ENCODE results near the gene PARD3B. TPM values are rescaled to one million over a fixed set of nuclear protein-coding genes. Genes with fewer than 3 reads are reported as not detected.

Gene PARD3B
- total and polyA plus RNA-seq, 12 donors: 0.46 to 12.4 (median 8.3) TPM

- H3K27me3 ChIP-seq: no peaks in the 10 kb centered on the region
- intact Hi-C loops (cut with DNase I): no loop called here
- H3K27ac ChIP-seq: no peak overlapping the region
- no peak for ATAC-seq
- no peaks in the 10 kb centered on the region for H3K9me3 ChIP-seq
- 68 to 76% methylated on average over 2 of the region's 2 CpGs for WGBS, 2 donors
- H3K4me3 ChIP-seq: no peak overlapping the region
- H3K4me1 ChIP-seq: peaks cover 0 to 5% (median 0%) of the 10 kb centered on the region in 9 donors
- DNase-seq: no peak
- no peak for TF ChIP-seq CTCF (IDR thresholded peaks at IDR 0.05)
- H3K36me3 ChIP-seq: no peaks in the 10 kb centered on the region
Observed at GRCh38 chr2:204982303-204982702, 437.0 kb downstream of the PARD3B start.

- H3K36me3 ChIP-seq: no peaks in the 10 kb centered on the region
- intact Hi-C loops (cut with DNase I): no loop called here
- WGBS, 2 donors: 92 to 93% methylated on average over 3 of the region's 3 CpGs
- ATAC-seq (no peak), DNase-seq (no peak)
- no peak overlapping the region for H3K27ac ChIP-seq
- no peaks in the 10 kb centered on the region for H3K27me3 ChIP-seq
- H3K4me1 ChIP-seq: peaks cover 0 to 5% (median 0%) of the 10 kb centered on the region in 9 donors
- no peak for TF ChIP-seq CTCF (IDR thresholded peaks at IDR 0.05)
- no peaks in the 10 kb centered on the region for H3K9me3 ChIP-seq
- no peak overlapping the region for H3K4me3 ChIP-seq
Observed at GRCh38 chr2:204984518-204984917, 439.2 kb downstream of the PARD3B start.

GRCh38 chr2:204986641-204987040 is 441.4 kb downstream of the PARD3B start:
- intact Hi-C loops (cut with DNase I): no loop called here
- DNase-seq (no peak), ATAC-seq (no peak)
- H3K27ac ChIP-seq: no peak overlapping the region
- no peak overlapping the region for H3K4me3 ChIP-seq
- H3K36me3 ChIP-seq: no peaks in the 10 kb centered on the region
- peaks cover 0 to 5% (median 0%) of the 10 kb centered on the region in 9 donors for H3K4me1 ChIP-seq
- no peaks in the 10 kb centered on the region for H3K27me3 ChIP-seq
- WGBS, 2 donors: 81 to 85% methylated on average over 5 of the region's 5 CpGs
- H3K9me3 ChIP-seq: no peaks in the 10 kb centered on the region
- no peak for TF ChIP-seq CTCF (IDR thresholded peaks at IDR 0.05)

- H3K4me3 ChIP-seq: no peak overlapping the region
- DNase-seq (no peak), ATAC-seq (no peak)
- no peaks in the 10 kb centered on the region for H3K9me3 ChIP-seq
- TF ChIP-seq CTCF (IDR thresholded peaks at IDR 0.05): no peak
- WGBS, 2 donors: 72 to 79% methylated on average over 3 of the region's 3 CpGs
- no peaks in the 10 kb centered on the region for H3K27me3 ChIP-seq
- H3K4me1 ChIP-seq: no peaks in the 10 kb centered on the region
- no peaks in the 10 kb centered on the region for H3K36me3 ChIP-seq
- intact Hi-C loops (cut with DNase I): no loop called here
- no peak overlapping the region for H3K27ac ChIP-seq
Observed at GRCh38 chr2:204988836-204989235, 443.6 kb downstream of the PARD3B start.

Data from heart right ventricle (tissue), 16 donors.